ENCODE measurements around the gene TBC1D2B.

DNA sequence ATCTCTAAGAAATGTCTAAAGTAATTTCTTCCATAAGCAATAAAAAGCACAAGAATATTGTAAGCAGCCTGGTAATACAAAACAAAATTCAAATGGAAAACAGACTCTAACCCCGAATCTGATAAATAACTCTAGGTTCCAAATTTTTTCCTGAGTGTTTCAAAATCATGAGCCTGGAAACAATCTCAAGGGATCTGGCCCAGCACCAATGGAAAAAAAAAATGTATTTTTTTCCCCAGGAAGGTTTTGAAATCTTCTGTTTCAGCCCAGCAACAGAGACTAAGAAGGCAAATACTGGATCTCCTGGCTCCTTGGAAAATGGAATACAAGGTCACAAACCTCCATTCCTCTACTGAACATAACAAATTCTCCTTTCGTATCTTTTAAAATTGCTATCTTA lies 13.0 kb downstream of the TBC1D2B start:
- TF ChIP-seq POLR2A (IDR thresholded peaks at IDR 0.05) (no peak), CTCF (IDR thresholded peaks at IDR 0.05) (no peak)

Measured in body of pancreas (tissue), 4 donors.